HG03097 (cell line): ENCODE results near the gene BCAS3.
"Not testable (repeated sequence)": the region's sequence is repeated elsewhere in the genome, so short reads cannot be mapped to it uniquely, and the experiment has no call there.

ENCODE experiments used
- ATAC-seq: cut with Tn5 transposase; IDR thresholded peaks from one replicate; pipeline ENCODE4 v1.9.1; 2021; ENCODE audit not compliant: unreplicated experiment, low FRiP score

The BCAS3 gene

DNA sequence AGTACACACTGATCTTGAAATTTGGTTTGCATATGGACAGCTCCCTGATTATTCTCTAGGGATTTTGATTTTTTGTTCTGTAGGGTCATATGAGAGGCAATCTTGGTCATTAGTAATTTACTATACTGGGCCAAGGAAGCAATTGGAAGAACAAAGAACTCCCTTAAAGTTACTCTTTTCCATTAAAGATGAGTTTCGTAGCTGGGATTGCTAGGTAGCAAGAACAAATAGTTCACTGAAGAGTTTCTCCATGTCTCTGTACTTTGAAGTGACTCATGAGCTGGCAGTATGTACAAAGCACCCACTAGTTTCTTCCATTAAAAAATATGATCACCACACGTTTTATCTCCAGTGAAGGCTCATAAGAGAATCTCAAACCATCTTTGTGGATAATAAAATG lies 6.2 kb upstream of the BCAS3 start:
- no peak for ATAC-seq

DNA sequence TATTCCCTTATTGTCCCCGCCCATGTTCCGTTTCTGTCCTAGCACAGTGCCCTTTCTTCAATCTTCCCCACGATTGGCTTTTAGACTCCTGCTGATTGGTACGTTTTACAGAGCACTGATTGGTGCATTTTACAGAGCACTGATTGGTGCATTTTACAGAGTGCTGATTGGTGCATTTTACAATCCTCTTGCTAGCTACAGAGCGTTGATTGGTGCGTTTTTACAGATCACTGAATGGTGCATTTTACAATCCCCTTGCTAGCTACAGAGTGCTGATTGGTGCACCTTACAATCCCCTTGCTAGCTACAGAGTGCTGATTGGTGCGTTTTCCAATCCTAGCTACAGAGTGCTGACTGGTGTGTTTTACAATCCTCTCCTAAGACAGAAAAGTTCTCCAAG lies 3.0 kb upstream of the BCAS3 start:
- not testable (repeated sequence) for ATAC-seq

DNA sequence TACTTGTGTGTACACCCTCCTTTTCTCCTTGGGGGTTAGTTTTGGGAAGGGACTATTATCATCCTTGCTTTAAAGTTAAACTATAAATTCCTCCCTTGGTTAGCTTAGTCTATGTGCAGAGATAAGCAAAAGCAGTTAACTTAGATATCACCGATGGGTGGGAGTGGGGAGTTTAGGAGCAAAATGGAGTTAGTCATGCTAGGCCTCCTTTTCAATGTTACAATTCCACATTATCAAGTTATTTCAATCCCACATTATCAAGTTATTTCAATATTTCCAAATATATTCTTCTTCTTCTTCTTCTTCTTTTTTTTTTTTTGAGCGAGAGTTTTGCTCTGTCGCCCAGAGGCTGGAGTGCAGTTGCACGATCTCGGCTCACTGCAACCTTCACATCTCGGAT lies 1.7 kb upstream of the BCAS3 start:
- no peak for ATAC-seq

DNA sequence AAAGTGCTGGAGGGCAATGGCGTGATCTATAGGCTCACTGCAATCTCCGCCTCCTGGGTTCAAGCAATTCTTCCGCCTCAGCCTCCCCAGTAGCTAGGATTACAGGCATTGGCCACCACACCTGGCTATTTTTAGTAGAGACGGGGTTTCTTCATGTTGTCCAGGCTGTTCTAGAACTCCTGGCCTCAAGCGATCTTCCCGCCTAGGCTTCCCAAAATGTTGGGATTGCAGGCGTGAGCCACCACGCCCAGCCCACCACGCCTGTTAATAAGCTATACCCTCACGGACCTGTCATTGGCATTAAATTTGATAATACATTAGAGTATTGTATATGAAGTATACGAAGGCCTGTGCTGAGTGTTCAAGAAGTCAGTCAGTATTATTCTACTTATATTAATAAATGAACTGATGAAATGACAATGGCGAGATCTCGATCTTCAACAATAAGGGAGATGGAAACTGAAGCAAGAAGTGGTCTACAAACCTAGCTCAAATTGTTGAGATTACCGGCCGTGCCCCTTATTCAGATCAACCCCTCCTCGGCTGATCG lies 818 bp upstream of the BCAS3 start:
- no peak for ATAC-seq

DNA sequence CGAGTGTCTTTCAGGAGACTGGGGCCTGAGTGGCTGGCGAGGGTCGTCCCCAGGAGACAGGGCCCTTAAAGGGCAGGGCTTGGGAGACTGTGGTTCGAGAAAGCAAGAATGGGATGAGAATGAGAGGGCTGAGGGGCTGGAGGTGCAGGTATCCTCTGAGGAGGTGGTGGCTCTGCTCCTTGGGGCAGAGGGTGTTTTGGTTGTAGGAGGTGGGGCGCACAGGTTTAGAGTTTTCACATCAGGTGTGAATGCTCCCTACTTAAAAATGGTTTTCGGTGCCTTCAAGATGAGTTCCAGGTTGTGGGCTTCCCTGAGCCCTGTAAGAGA lies 430 bp downstream of the BCAS3 start:
- no peak for ATAC-seq

DNA sequence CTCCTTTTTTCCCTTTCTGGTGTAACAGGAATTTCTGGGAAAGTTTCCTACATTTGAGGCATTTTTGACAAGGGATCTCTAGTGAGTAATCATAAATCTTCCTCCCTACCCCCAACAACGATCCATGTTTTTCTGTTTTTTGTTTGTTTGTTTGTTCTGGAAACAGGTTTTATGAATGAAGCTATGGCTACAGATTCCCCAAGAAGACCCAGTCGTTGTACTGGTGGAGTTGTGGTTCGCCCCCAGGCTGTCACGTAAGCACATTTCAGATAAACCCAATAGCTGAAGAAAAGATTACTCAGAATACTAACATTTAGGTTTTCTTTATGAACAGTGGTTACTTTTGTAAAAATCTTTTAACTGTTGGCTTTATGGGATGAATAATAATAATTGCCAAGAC lies 1.6 kb downstream of the BCAS3 start:
- ATAC-seq, result no peak

DNA sequence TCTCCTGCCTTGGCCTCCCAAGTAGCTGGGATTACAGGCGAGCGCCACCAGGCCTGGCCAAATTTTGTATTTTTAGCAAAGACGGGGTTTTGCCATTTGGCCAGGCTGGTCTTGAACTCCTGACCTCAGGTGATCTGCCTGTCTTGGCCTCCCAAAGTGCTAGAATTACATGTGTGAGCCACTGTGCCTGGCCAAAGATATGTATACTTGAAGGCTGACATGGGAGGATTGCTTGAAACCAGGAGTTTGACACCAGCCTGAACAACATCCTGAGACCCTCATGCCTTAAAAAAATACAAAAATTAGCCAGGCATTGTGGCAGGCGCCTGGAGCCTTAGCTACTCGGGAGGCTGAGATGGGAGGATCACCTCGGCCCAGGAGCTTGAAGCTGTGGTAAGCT lies 3.1 kb downstream of the BCAS3 start:
- no peak for ATAC-seq

DNA sequence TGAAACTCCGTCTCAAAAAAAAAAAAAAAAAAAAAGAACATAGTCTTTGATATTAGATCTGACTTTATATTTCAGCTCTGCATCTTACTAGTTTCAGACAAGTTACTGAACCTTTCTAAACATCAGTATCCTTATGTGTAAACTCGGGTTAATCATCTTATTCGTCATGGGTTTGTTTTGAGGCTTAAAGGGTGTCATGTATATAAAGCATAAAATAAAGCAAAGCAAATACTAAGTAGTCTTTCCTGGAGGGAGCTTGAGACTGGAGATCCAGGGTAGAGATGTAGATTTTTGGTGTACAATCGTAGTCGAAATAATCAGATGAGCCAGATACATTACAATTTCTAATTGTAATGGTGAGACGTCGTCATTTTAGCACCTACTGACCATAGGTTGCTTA lies 7.8 kb downstream of the BCAS3 start:
- no peak for ATAC-seq

DNA sequence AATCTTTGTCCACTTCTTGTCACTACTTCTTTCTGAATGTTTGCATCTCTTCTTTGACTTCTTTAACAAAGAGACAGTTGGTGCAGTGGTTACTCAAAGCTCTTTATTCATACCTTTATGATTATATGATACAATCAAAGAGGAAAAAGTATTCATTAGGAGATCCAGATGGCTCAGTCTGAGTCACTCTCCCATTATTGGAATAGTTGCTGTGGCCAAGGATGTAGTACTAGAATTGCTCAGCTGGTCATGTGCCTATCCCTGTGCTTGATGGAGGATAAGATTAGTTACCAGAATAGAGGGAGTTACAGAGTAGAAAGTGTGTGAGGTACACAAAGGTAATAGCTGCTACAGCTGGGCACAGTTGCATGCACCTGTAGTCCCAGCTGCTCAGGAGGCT lies 18.3 kb downstream of the BCAS3 start:
- ATAC-seq, result no peak

DNA sequence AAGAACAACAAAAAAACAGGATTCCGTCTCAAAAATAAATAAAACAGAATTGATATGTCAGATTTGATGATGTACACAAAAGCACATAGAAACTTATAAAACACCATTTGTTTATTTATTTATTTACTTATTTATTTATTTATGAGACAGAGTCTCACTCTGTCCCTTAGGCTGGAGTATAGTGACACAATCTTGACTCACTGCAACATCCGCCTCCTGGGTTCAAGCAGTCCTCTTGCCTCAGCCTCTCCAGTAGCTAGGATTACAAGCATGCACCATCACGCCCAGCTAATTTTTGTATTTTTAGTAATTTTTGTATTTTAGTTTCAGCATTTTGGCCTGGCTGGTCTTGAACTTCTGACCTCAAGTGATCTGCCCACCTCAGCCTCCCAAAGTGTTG lies 21.4 kb downstream of the BCAS3 start:
- no peak for ATAC-seq

DNA sequence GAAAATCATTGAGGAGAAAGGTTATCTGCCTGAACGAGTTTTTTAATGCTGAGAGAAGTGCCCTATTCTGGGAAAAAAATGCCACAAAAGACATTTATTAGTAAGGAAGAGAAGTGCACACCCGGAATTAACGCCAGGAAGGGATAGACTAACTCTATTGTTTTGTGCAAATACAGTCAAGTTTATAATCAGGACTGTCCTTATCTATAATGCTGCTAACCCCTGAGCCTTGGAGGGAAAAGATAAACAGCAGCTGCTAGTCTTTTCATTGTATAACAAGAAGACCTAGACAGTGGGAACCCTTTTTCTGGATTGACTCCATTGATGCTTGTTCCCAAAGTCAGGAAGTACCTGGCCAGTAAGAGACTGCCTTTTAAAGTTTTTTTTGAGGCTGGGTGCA lies 26.5 kb downstream of the BCAS3 start:
- ATAC-seq, result no peak

DNA sequence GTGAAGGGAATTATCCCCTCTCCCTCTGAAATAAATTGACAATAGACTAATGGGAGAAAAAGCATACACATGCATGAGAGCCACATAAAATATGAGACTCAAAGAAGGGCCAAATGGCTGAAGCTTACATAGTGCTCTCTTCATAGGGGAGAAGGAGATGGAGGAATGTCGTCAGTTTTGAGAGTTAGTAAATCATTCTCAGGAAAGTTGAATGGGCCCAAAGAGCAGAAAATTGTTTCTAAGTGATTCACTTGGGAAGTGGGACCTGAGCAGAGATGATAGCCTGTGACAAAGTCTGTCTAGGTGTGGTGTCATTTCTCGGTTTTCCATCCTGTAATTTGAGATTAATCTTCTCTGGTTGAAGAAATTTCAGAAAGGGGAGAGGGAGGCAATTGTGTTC lies 35.0 kb downstream of the BCAS3 start:
- no peak for ATAC-seq

DNA sequence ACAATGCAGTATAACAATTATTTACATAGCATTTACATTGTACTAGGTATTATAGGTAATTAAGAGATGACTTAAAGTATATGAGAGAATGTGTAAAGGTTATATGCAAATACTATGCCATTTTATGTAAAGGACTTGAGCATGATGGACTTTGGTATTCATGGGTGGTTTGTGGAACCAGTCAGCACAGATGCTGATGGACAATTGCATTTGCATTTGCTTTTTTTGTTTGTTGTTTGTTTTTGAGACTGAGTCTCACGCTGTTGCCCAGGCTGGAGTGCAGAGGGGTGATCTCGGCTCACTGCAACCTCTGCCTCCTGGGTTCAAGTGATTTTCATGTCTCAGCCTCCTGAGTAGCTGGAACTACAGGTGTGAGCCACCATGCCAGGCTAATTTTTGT lies 36.0 kb downstream of the BCAS3 start:
- ATAC-seq, result no peak

DNA sequence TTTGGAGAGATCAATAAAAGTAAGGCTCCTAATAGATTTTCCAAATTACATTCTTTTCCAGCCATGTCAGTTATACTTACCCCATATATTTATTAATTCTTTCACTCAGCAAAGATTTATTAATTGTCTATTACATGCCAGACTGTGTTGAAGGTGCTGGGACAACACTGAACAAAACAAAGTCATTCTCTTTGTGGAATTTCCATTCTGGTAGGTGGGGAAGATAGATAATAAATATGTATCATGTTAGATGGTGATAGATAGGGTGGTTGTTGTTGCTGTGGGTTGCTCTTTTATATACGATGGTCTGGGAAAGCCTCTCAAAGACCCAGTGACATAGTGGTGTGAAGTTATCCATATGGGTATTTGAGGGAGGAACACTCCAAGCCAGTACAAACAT lies 39.1 kb downstream of the BCAS3 start:
- ATAC-seq, result no peak

DNA sequence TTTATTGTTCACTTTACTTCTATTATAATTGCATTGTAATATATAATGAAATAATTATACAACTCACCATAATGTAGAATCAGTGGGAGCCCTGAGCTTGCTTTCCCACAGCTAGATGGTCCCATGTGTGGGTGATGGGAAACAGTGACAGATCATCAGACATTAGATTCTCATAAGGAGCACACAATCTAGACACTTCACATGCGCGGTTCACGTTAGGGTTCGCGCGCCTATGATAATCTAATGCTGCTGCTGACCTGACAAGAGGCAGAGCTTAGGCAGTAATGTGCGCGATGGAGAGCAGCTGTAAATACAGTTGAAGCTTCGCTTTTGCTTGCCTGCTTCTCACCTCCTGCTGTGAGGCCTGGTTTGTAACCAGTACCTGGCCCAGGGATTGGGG lies 40.2 kb downstream of the BCAS3 start:
- no peak for ATAC-seq

DNA sequence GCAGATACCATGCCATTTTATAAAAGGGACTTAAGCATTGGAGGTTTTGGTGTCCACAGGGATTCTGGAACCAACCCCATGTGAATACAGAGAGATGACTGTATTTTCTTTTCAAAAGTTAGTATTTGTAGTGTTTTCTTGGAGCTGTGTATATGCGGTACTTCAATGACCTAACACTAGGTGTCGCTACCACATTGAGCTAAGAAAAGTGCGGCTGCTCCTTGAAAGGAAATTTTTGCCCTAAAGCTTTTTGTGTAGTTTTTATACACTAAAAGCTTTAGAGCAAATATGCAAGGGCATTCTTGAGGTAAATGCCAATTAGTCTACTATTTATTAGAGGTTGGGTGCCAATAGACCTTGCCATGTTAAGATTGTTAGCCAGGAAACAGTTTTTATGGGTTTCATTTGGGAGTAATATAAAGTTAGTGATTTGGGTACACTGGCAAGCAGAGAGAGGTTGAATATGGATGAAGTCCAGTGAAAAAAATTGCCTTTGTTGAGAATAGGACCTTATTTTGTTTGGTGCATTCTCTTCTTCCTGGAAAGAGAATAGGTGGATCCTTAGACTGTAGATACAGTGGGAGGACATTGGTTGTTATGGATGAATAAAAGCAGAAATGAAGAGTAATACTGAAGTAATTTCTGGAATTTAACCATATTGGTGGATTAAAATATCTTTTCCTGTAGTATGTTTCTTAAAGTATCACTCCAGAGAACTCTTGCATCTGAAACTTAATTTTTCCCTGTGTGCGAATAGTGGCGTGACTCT lies 43.3 kb downstream of the BCAS3 start:
- no peak for ATAC-seq

DNA sequence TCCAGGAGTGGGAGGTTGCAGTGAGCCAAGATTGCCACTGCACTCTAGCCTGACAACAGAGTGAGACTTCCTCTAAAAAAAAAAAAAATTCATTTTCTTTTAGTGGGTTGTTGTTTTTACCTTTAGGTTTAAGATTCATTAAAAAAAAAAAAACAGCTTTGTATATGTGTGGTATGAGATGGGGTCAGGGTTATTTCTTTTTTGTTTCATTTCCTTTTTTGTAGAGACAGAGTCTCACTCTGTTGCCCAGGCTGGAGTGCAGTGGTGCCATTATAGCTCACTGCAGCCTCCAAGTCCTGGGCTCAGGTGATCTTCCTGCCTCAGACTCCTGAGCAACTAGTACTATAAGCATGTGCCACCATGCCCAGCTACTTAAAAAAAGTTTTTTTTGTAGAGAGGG lies 47.0 kb downstream of the BCAS3 start:
- ATAC-seq, result no peak

DNA sequence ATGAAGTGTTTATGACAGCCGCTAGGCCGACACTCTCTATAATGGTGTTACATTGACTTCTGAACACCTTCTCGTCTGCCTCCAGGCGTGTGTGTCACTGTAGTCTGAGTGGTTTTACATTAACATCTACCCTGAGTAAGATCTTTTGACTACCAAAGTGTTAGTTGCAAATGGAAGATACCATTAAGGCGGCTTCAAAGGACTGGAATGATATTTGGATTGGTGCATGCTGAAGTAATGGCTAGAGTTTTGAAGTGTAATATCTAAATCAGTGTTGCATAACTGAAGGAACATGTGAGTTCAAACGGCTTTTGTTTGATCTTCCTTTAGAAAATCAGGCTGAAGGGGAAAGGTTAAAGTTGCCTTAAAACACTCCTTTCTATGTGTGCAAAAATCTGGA lies 52.2 kb downstream of the BCAS3 start:
- no peak for ATAC-seq

DNA sequence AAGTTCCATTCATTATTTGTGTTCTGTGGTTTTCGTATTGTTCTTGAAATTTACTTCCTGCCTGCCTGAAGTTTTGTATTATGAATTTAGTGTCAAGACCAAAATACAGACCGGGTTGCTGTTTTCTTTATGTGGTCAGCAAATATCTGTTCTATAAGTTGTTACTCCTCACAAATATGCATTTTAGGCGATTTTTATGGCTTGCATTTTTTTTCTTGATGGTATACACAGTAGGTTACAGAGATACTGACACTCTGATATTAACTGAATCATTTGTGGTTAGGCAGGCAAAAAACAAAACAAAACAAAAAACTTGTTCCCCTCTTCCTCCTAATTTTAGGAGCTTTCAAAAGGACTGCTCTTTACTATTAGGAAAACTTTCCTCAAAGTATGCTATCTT lies 52.6 kb downstream of the BCAS3 start:
- no peak for ATAC-seq

DNA sequence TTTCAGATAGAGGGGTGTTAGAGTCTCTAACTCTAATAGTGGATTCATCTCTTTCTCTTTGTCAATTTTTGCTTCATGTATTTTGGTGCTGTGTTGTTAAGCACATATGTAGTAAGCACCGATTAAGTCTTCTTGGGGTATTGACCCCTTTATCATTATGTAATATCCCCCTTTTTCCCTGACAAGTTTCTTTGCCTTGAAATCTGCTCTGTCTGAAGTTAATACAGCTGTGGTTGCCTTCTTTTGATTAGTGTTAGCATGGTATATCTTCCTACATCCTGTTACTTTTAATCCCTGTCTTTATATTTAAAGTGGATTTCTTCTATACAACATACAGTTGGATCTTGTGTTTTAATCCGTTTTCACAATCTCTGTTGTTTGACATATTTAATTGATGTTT lies 60.6 kb downstream of the BCAS3 start:
- ATAC-seq, result no peak

DNA sequence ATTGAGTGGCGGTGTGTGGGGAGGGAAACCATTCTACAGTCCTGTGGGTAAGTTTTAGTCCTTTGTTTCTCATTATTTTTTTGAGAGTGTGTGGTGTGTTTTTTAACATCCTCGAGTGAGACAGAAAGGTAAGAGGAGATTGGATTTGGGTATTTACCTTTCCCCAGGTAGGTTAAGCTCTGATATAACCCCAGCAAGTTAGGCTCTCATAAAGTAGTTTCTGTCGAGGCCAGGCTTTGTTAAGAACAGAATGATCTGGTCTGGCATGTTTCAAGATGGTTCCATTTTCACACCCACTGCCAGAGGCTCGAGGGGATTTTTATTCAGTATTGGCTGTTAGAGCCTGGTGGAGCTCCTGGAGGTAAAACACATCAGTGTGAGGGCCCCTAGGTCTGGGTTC lies 62.9 kb downstream of the BCAS3 start:
- ATAC-seq, result no peak

DNA sequence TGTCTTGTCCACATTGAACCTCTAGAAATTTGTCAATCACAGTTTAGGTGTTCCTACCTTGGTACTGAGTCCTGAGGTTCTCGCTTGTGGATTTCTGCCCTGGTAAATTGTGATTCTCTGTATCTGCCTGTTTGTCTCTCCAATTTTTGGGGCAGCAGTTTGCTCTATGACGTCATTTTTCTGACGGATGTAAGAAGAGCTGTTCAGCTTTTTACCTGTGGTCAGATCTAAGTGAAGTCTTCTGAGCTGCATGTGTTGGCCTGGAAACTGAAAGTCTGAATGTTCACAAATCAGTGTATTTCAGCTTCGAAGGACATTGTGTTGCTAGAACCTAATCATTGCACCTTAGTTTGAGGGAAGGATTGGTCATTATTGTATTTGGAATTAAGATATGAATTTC lies 63.4 kb downstream of the BCAS3 start:
- ATAC-seq, result no peak

DNA sequence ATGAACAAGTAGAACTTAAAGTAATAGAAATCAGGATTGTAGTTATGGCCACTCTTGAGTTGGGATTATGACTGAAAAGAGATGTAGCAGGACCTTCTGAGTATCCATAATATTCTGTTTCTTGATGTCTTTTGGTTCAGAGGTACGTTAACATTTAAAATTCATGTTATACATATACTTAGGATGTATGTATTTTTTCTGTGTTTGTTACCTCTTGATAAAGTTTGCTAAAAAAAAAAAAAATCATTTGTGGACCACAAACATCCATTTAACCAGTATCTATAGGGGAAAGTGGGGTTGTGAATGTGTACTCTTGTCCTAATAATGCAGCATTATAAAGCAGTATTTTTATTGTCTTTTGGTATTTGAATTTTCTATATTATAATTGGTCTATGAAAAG lies 65.6 kb downstream of the BCAS3 start:
- no peak for ATAC-seq
